ENCODE results near the gene ST8SIA1.

The ST8SIA1 gene

GRCh38 chr12:22329621-22330020 is 4.9 kb downstream of the ST8SIA1 start:
- DNase-seq = no peak

DNA sequence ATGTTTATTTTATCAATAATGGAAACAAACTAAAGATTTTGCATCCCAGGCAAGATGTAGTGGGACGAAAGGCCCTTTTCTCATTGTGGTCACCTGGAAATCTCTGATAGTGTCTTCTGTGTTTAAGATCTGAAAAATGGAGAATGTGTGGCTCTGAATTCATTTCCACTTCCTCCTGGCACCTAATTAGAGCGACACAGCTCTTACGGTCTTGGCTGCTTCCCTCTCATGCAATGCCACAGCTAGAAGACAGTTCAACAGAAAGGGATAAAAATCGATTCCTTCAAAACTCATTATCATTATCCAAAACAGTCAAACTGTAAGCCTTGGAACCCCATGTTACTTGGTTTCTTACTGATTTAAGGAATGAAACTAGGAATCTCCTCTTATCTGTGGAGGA is 9.3 kb downstream of the ST8SIA1 start:
- DNase-seq = no peak

DNA sequence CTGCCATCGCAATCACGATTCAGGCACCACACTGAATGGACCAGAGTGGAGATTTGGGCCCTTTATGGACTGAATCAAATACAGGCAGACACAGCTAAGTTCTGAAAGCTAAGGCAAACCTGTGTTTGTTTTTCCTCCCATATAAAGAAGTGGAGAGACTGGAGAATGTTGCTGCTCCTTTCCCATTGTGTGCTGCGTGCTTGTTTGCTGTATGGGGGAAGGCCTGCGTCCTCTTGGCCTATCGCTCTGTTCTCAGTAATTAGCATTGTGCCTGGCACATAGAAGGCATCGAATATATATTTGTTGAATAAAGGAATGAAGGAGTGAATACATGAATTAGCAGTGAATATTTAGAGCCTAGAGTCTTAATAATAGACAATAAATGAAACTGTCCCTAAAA is 12.4 kb downstream of the ST8SIA1 start:
- DNase-seq = peak; percentile 7

GRCh38 chr12:22321638-22322037 is 12.9 kb downstream of the ST8SIA1 start:
- DNase-seq = no peak

DNA sequence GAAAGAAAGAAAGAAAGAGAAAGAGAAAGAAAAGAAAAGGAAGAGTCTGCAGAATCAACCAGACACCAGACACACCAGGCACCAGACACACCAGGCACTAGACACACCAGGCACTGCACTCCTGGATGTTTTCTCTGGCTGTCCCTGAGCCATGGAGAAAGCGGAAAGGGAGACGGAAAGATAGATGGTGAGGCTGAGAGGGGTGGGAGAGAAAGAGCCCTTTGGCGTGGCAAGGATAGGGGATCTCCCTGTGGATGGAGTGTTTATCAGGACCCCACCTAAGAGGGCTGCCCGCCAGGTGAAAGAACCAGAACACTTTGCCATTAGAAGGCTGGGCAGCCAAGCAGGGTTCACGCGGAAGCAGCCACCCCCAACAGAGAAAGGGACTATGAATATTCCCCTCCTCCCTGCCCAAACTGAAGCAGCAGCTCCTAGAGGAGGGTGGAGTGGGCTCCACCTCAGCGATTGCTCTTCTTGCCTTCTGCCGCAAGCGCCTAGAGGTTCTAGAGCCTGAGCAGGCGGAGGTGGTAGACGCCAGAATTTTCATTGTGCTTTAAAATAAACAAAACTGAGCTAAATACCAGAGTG is 13.4 kb downstream of the ST8SIA1 start:
- no peak for DNase-seq

- DNase-seq = no peak
Measured at GRCh38 chr12:22318108-22318737, 16.3 kb downstream of the ST8SIA1 start.

DNA sequence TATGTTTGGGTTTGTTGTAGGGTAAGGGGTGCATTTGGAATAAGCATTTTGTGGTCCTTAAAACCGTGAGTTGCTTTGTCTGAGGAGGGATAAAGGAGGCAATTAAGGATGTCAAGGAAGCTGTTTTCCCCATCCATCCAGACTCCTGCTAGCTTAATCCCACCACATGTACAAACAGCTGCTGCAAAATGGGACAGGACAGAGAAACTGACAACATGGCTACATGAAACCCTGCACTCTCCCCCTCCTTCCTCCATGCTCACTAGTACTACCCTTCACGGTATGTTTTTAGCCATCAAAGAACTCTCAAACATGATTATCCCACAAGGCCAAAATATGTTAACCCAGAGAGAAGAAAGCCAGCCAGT is 20.6 kb downstream of the ST8SIA1 start:
- DNase-seq = no peak

DNA sequence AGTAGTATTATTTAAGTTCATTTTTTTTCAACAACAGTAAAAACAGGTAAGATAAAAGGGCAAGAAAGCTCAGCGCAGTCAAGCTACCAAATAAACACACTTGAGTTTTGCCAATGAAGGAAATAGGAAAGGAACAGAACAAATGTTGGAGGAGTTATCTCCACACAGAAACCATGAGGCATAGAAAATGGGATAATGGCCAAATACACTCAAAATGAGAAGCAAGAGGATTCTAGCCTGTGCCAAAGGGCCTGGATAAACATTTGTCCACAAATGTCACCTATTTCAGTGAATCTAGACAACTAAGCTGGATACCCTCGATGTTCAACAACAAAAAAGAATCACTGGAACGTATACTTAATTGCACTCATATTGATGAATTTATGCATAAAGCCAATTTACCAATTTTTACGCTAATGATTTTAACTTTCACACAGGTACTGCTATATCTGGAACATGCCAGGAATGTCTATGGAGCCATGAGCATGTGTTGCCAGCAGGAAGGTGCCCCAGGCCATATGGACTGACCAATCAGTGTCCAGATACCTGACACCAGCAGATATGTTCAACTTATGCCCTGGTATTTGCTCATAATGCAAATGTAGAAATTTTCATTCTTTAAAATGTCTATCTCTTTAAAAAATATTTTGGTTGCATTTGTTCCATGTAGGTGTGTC is 21.1 kb downstream of the ST8SIA1 start:
- DNase-seq = no peak

DNA sequence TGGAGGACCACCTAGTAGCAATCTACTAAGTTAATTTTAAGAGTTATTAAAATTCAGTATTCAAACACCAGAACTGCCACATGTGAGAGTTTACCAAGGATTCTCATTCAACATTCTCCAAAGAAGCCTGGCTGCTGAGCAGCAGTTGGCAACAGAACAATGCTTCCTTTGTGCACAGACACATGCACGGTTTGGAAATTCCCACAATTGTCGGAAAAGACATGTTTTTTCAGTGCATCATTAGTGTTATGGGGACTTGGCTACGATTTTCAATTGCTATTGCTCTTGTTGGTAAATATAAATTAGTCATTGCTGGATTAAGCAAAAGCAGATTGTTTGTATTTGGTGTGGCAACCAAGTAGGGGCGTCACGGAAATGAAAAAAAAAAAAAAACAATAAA is 22.2 kb downstream of the ST8SIA1 start:
- DNase-seq = no peak

DNA sequence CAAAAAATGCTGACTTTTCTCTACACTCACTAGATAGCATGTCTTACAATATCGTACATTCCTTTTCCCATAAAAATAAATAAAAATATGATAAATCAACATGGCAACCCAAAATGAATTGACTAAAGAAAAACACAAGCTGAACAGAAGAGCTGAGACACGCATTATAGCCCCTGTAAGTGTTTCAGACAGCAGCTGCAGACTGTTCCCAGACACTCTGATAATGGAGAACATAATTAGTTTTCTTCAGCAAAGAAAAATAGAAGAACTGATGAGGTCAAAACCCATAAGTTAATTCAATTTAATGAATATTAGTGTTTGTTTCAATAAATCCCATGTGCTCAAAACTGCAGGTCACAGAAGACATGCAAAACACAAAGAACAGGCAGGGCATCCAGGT is 23.8 kb downstream of the ST8SIA1 start:
- DNase-seq = no peak

GRCh38 chr12:22310275-22310674 is 24.2 kb downstream of the ST8SIA1 start:
- no peak for DNase-seq

GRCh38 chr12:22307811-22308210 is 26.7 kb downstream of the ST8SIA1 start:
- no peak for DNase-seq

DNA sequence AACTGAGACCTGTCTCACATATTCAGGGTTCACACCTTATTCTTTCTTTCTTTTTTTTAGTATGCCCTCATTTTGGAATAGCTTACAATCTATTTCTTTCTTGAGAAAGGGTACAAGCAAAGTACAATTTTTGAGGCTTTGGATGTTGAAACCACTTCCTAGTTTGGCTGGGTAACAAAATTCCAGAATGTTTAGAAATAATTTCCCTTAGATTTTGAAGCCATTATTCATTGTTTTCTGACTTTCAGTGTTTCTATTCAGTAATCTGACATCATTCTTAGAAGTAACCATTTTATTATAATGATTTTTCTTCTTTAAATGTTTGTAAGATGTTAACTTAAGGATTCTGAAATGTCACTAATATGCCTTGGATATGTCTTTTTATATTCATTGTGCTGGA is 28.2 kb downstream of the ST8SIA1 start:
- DNase-seq = no peak

GRCh38 chr12:22304341-22304740 is 30.2 kb downstream of the ST8SIA1 start:
- no peak for DNase-seq

DNA sequence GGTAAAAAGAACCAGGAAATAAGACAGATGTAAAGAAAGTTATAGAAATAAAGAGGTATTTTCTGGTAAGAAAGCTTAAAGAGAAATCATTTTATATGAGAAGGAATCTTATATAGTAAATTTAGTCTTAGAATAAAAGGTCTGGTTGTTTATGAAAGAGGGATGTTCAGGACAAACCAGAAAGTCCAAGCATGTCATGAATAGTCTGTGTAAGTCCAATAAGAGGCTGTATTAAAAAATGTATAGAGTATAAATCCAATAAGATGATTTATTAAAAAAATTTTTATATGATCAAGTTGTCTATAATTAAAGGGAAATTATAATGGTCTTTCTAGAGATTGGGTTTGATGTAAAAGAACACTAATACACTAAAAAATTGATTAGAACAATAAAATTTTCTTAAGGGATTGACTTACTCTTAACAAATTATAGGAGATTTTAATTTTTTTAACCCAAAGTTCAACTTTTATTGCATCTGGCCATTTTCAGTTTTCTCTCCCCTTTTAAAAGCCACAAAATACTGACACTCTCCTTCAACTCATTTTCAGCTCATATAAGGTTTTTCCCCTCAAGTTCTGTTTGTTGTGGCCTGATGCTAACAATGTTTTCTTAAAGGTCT is 35.1 kb downstream of the ST8SIA1 start:
- DNase-seq = peak; percentile 6

- no peak for DNase-seq
Measured at GRCh38 chr12:22289250-22289649, 45.3 kb downstream of the ST8SIA1 start.

DNA sequence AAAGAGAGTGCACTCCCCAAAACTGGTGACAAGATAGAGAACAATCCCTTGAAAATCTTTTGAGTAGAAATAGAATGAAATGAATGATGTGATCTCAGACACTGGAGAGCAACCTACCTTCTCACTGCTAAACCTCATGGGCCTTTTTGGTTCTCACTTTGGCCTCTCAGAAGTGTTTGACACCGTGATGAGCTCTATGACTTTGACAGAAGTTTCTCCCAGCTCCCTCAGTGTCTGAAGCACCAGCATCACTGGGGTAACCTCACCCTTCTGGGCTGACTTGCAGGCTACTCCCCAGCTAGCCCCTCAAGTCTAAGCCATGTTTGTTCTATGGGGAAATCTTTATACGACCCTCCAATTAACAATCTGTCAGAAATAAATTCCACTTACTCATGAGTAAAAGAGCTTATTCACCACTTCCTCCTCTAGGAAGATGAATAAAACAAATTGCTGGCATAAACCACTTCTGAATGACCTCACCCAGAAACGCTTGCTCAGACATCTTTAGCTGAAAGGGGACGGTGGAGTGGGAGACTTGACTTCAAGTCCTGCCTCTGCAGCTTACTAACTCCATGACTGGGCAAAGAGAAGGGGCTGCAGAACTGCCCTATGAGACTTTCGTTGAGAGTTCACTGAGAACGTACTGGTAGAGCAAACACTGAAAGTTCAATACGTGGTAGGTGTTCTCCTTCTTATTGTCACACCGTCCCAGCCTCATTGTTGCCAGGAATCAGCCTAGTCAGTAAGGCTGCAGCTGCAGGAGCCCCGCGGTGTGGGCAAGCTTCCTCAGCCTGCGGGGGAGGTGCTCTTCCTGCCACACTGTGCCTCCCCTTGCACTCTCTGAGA is 46.5 kb downstream of the ST8SIA1 start:
- peak; percentile 14 for DNase-seq

GRCh38 chr12:22287101-22287500 is 47.4 kb downstream of the ST8SIA1 start:
- DNase-seq = no peak

- DNase-seq = no peak
Measured at GRCh38 chr12:22286569-22286968, 47.9 kb downstream of the ST8SIA1 start.

DNA sequence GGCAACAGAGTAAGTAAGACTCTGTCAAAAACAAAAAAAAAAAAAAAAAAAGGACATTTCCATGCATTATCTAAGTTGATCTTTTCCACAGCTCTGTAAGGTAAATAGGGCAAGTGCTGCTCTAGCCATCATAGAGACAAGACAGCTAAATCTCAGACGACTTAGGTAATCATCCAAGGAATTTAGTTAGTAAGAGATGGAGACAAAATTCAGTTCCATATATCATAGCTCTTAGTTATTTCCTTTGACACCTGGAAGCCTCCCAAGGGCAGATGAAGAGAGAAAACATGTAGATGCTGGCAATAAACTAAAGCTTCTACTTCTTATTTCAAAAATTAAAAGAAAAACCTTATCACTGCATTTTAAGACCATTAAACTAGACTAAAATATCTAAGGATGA is 48.7 kb downstream of the ST8SIA1 start:
- DNase-seq = no peak

- no peak for DNase-seq
Measured at GRCh38 chr12:22284871-22285270, 49.6 kb downstream of the ST8SIA1 start.

GRCh38 chr12:22283508-22283907 is 51.0 kb downstream of the ST8SIA1 start:
- DNase-seq = no peak

DNA sequence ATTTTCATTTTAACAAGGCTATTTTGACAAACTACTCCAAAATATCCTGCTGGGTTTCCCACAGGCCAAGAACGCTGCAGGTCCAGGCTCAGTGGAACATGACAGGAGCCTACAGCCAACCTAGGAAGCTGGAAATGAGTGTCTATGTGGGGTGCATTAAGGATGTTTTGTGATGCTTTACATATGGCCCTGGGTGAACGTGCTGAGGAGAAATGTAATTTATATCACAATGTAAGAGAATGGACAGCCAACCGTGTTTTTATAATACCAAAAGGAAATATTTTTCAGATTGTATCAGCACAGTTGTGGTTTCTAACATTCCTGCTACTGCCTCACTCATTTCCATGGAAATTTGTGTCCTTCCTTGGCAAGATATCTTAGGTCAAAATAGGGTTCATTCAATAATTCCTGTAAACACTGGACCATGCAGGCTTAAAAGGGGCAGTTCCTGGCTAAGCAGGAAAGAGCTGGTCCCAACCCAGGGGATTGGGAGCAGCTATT is 51.5 kb downstream of the ST8SIA1 start:
- no peak for DNase-seq
